Measurements from ENCODE around the gene GNA14. TPM values are rescaled to one million over a fixed set of nuclear protein-coding genes. Genes with fewer than 3 reads are reported as not detected.
"Not testable (repeated sequence)": the region's sequence is repeated elsewhere in the genome, so short reads cannot be mapped to it uniquely, and the experiment has no call there.

The GNA14 gene
- total and polyA plus RNA-seq, 5 donors from 2014 or later = not detected

DNA sequence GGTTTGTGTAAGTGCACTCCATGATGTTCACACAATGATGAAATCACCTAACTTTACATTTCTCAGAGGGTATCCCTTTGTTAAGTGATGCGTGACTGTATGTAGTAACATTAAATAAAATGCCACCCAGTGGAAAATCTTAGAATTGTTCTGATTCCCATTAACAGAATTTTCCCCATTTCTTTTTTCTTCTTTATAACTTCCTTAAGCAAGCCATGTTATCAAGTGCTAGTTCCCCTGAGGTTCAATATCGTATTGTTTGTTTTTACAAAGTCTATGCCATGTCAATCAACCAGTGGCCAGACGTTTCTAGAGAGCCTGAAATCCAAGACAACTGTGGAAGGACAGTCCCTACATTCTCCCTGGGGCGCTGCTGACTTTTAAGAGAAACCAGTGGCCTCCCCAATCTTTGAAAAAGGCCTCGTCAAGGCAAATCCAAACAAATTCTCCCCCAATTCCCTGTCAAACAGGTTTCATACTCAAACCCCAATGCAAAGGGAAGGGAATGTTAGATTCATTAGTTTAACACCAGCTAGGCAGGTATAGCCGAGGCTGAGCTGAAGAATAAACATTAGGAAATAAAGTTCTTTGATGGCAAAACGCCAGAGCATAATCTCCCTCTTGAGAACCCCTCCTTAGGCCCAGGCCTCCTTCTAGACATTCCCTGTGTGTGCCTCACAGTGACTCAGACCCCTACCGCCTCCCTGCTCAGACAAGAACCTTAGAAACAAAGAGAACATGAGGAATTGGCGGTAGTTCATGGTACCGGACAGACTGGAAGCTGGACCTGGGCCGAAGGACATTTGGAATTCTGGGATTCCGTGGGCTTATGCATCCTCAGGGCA lies 198.7 kb downstream of the GNA14 start:
- H3K36me3 Mint-ChIP-seq = no peaks in the 10 kb centered on the region
- H3K4me3 Mint-ChIP-seq = no peak overlapping the region
- H3K36me3 ChIP-seq (ENCODE audit: control insufficient read depth, insufficient read depth, low read length) = no peaks in the 10 kb centered on the region
- no peaks in the 10 kb centered on the region for H3K4me1 ChIP-seq (ENCODE audit: control insufficient read depth, insufficient read depth, low read length, poor library complexity, severe bottlenecking)
- H3K9me3 Mint-ChIP-seq = peaks cover 0 to 6% (median 0%) of the 10 kb centered on the region in 7 donors
- no peak for DNase-seq
- H3K9me3 ChIP-seq (ENCODE audit: control insufficient read depth in 2 of 2, low read length in 2 of 2) = peaks cover 0 to 5% of the 10 kb centered on the region in 2 experiments
- no peak overlapping the region for H3K27ac Mint-ChIP-seq
- H3K4me1 Mint-ChIP-seq = peaks cover 0 to 8% (median 4%) of the 10 kb centered on the region in 4 donors
- ATAC-seq (ENCODE audit: low read depth in 2 of 2) = no peak
- no peak overlapping the region for H3K27ac ChIP-seq (ENCODE audit: insufficient read depth, low read length, poor library complexity, severe bottlenecking)
- no peak overlapping the region for H3K4me3 ChIP-seq (ENCODE audit: low read depth, low read length)
- H3K27me3 ChIP-seq (ENCODE audit: control insufficient read depth, insufficient read depth, low read length) = peaks cover 3% of the 10 kb centered on the region
- H3K27me3 Mint-ChIP-seq = peaks cover 14% of the 10 kb centered on the region

DNA sequence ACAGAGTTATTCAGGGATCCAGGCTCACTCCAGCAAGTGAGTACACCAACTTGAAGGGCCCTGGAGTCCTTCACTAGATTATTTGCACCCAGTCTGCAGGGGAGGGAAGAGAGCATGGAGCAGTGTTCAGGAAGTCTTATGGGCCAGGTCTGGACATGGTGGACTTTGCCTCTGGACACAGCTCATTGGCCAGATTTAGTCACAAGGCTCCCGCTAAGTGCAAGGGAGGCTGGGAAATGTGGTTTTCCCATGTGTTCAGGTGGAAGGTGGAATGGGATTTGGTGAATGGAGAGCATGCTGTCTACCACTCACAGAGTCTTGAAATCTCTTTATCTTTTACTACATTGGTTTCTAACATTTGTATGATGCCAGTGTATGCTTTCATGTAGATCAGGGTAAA lies 200.5 kb downstream of the GNA14 start:
- H3K9me3 ChIP-seq (ENCODE audit: control insufficient read depth in 2 of 2, low read length in 2 of 2) = peaks cover 0 to 5% of the 10 kb centered on the region in 2 experiments
- no peak overlapping the region for H3K4me3 ChIP-seq (ENCODE audit: low read depth, low read length)
- ATAC-seq (ENCODE audit: low read depth in 2 of 2) (no peak), DNase-seq (no peak)
- Mint-ChIP-seq H3K4me3 (no peak overlapping the region), H3K36me3 (no peaks in the 10 kb centered on the region), H3K27me3 (peaks cover 18% of the 10 kb centered on the region), H3K4me1 (no peaks in the 10 kb centered on the region), H3K27ac (no peak overlapping the region), H3K9me3 (peaks cover 0 to 6% (median 0%) of the 10 kb centered on the region in 7 donors)
- no peak overlapping the region for H3K27ac ChIP-seq (ENCODE audit: insufficient read depth, low read length, poor library complexity, severe bottlenecking)
- H3K36me3 ChIP-seq (ENCODE audit: control insufficient read depth, insufficient read depth, low read length) = no peaks in the 10 kb centered on the region
- H3K4me1 ChIP-seq (ENCODE audit: control insufficient read depth, insufficient read depth, low read length, poor library complexity, severe bottlenecking) = no peaks in the 10 kb centered on the region
- H3K27me3 ChIP-seq (ENCODE audit: control insufficient read depth, insufficient read depth, low read length) = peaks cover 3% of the 10 kb centered on the region

DNA sequence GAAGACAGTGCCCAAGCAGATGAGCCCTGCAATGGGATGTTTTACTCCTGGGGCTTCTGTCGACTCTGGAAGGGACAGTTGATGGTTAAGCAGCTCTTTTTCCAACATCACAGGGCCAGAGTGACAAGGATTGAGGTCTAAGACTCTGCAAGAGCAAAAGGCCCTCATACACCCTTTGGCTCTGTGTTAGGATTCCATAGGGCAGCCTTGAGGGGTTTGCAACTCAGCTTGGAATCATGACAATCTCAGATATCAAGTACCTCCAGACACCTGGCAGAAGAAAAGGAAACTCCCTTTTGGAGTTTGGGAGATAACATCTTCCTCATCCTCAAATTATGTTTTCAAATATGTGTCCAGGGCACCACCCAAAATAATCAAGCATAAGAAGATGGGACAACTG lies 205.7 kb downstream of the GNA14 start:
- H3K27ac Mint-ChIP-seq = no peak overlapping the region
- H3K4me1 Mint-ChIP-seq = no peaks in the 10 kb centered on the region
- Histone ChIP-seq H3K27me3 (ENCODE audit: control insufficient read depth, insufficient read depth, low read length) (peaks cover 2% of the 10 kb centered on the region), H3K4me1 (ENCODE audit: control insufficient read depth, insufficient read depth, low read length, poor library complexity, severe bottlenecking) (no peaks in the 10 kb centered on the region), H3K27ac (ENCODE audit: insufficient read depth, low read length, poor library complexity, severe bottlenecking) (no peak overlapping the region), H3K4me3 (ENCODE audit: low read depth, low read length) (no peak overlapping the region), H3K9me3 (ENCODE audit: control insufficient read depth in 2 of 2, low read length in 2 of 2) (peaks cover 0 to 3% of the 10 kb centered on the region in 2 experiments), H3K36me3 (ENCODE audit: control insufficient read depth, insufficient read depth, low read length) (no peaks in the 10 kb centered on the region)
- no peak overlapping the region for H3K4me3 Mint-ChIP-seq
- H3K27me3 Mint-ChIP-seq = peaks cover 16% of the 10 kb centered on the region
- H3K9me3 Mint-ChIP-seq = peaks cover 0 to under 1% (median 0%) of the 10 kb centered on the region in 7 donors
- no peak for DNase-seq
- H3K36me3 Mint-ChIP-seq = no peaks in the 10 kb centered on the region
- ATAC-seq (ENCODE audit: low read depth in 2 of 2) = no peak

DNA sequence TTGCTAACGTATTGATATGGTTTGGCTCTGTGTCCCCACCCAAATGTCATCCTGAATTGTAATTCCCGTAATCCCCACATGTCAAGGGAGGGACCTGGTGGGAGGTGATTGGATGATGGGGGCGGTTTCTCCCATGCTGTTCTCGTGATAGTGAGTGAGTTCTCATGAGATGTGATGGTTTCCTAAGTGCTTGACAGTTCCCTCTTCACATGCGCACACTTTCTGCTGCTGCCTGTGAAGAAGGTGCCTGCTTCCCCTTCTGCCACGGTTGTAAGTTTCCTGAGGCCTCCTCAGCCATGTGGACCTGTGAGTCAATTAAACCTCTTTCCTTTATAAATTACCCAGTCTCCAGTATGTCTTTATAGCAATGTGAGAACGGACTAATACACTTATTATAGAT lies 207.0 kb downstream of the GNA14 start:
- H3K36me3 Mint-ChIP-seq; DNase-seq; H3K27ac ChIP-seq (ENCODE audit: insufficient read depth, low read length, poor library complexity, severe bottlenecking); H3K4me3 ChIP-seq (ENCODE audit: low read depth, low read length); ATAC-seq (ENCODE audit: low read depth in 2 of 2); H3K27me3 ChIP-seq (ENCODE audit: control insufficient read depth, insufficient read depth, low read length); H3K4me1 ChIP-seq (ENCODE audit: control insufficient read depth, insufficient read depth, low read length, poor library complexity, severe bottlenecking); H3K4me1 Mint-ChIP-seq; H3K9me3 ChIP-seq (ENCODE audit: control insufficient read depth in 2 of 2, low read length in 2 of 2); H3K27ac Mint-ChIP-seq; H3K36me3 ChIP-seq (ENCODE audit: control insufficient read depth, insufficient read depth, low read length); H3K4me3 Mint-ChIP-seq; H3K9me3 Mint-ChIP-seq: not testable (repeated sequence)
- peaks cover 10% of the 10 kb centered on the region for H3K27me3 Mint-ChIP-seq

DNA sequence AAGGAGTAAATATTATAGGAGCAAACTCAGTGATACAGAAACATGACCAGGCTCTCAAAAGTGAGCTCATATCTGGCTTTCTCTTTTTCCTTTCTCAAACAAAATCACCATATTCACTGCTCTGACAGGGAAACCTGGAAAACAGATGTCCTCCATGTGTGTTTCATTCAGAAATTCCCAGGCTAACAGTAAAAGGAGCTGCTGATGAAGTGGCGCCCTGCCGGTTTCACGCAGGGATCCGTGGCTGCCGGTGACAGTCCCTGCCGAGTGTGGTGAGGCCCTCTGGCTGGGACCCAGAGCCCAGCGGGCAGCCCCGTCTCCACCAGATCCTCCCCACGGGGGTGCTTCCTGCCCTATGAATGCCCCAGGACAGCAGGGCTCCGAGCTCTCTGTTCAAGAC lies 208.1 kb downstream of the GNA14 start:
- DNase-seq = no peak
- H3K9me3 Mint-ChIP-seq = no peaks in the 10 kb centered on the region
- H3K4me1 Mint-ChIP-seq = no peaks in the 10 kb centered on the region
- no peak overlapping the region for H3K4me3 Mint-ChIP-seq
- Histone ChIP-seq H3K9me3 (ENCODE audit: control insufficient read depth in 2 of 2, low read length in 2 of 2) (no peaks in the 10 kb centered on the region), H3K27ac (ENCODE audit: insufficient read depth, low read length, poor library complexity, severe bottlenecking) (no peak overlapping the region), H3K36me3 (ENCODE audit: control insufficient read depth, insufficient read depth, low read length) (no peaks in the 10 kb centered on the region), H3K4me1 (ENCODE audit: control insufficient read depth, insufficient read depth, low read length, poor library complexity, severe bottlenecking) (no peaks in the 10 kb centered on the region), H3K27me3 (ENCODE audit: control insufficient read depth, insufficient read depth, low read length) (peaks cover 2% of the 10 kb centered on the region), H3K4me3 (ENCODE audit: low read depth, low read length) (no peak overlapping the region)
- ATAC-seq (ENCODE audit: low read depth in 2 of 2) = no peak
- no peak overlapping the region for H3K27ac Mint-ChIP-seq
- no peaks in the 10 kb centered on the region for H3K36me3 Mint-ChIP-seq
- peaks cover 10% of the 10 kb centered on the region for H3K27me3 Mint-ChIP-seq

DNA sequence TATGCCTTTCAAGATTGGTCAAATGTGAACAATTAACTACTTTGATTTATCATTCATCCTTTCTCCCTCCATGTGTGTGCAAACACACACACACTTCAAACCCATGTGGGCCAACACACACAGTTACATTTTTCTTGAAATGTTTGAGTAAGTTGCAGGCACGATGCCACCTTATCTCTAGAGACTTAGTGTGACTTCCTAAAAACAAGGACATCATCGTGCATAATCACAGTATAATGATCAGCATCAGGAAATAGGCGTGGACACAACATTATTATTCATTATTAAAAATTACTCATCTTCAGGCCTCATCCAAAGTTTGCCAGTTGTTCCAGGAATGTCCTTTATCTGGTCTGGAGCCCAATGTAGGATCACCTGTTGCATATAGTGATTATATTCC lies 209.5 kb downstream of the GNA14 start:
- Mint-ChIP-seq H3K27ac (no peak overlapping the region), H3K9me3 (no peaks in the 10 kb centered on the region), H3K4me1 (peaks cover 3 to 4% (median 3%) of the 10 kb centered on the region in 4 donors), H3K36me3 (no peaks in the 10 kb centered on the region), H3K4me3 (no peak overlapping the region), H3K27me3 (peaks cover 5% of the 10 kb centered on the region)
- no peak for DNase-seq
- Histone ChIP-seq H3K36me3 (ENCODE audit: control insufficient read depth, insufficient read depth, low read length) (no peaks in the 10 kb centered on the region), H3K9me3 (ENCODE audit: control insufficient read depth in 2 of 2, low read length in 2 of 2) (no peaks in the 10 kb centered on the region), H3K27ac (ENCODE audit: insufficient read depth, low read length, poor library complexity, severe bottlenecking) (no peak overlapping the region), H3K27me3 (ENCODE audit: control insufficient read depth, insufficient read depth, low read length) (peaks cover 2% of the 10 kb centered on the region), H3K4me3 (ENCODE audit: low read depth, low read length) (no peak overlapping the region), H3K4me1 (ENCODE audit: control insufficient read depth, insufficient read depth, low read length, poor library complexity, severe bottlenecking) (no peaks in the 10 kb centered on the region)
- ATAC-seq (ENCODE audit: low read depth in 2 of 2) = no peak

DNA sequence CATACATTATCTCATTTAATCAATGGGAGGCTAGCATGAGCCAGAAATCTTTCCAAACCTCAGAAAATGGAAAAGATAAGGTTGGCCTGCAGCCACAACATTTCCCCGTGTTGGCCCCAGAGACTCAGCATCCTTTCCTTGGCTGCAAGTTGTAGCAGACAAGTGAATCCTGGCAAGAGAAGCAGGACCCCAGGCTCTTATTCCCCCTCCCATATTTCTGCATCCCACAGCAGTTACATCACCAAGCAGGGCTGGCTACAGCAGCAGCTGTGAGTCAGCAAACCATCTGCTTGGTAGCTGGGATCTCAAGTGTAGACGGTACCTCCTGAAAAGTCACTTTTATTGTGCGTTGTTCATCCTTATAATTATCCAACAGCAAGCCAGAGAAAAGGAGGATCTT lies 212.4 kb downstream of the GNA14 start:
- Histone ChIP-seq H3K36me3 (ENCODE audit: control insufficient read depth, insufficient read depth, low read length) (no peaks in the 10 kb centered on the region), H3K27ac (ENCODE audit: insufficient read depth, low read length, poor library complexity, severe bottlenecking) (no peak overlapping the region), H3K27me3 (ENCODE audit: control insufficient read depth, insufficient read depth, low read length) (peaks cover 2% of the 10 kb centered on the region), H3K9me3 (ENCODE audit: control insufficient read depth in 2 of 2, low read length in 2 of 2) (no peaks in the 10 kb centered on the region), H3K4me1 (ENCODE audit: control insufficient read depth, insufficient read depth, low read length, poor library complexity, severe bottlenecking) (no peaks in the 10 kb centered on the region), H3K4me3 (ENCODE audit: low read depth, low read length) (no peak overlapping the region)
- no peak overlapping the region for H3K4me3 Mint-ChIP-seq
- H3K4me1 Mint-ChIP-seq = peaks cover 3 to 6% (median 4%) of the 10 kb centered on the region in 4 donors
- H3K9me3 Mint-ChIP-seq = no peaks in the 10 kb centered on the region
- ATAC-seq (ENCODE audit: low read depth in 2 of 2) (no peak), DNase-seq (no peak)
- no peaks in the 10 kb centered on the region for H3K36me3 Mint-ChIP-seq
- H3K27ac Mint-ChIP-seq = no peak overlapping the region
- H3K27me3 Mint-ChIP-seq = peaks cover 5% of the 10 kb centered on the region

DNA sequence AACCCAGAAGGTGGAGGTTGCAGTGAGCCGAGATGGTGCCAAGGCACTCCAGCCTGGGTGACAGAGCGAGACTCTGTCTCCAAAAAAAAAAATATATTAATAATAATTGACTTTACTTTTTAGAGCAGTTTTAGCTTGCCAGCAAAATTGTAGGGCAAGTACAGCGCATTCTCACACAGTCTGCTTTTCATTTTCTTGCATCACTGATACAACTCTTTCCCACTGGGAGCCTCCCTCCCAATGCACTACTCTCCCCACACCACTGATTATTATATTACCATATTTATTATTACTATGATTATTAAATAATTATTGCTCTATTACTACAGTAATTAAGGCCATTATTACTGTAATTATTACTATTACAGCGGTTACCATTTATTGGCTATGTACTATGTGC lies 212.8 kb downstream of the GNA14 start:
- Mint-ChIP-seq H3K9me3 (no peaks in the 10 kb centered on the region), H3K36me3 (no peaks in the 10 kb centered on the region), H3K27me3 (peaks cover 5% of the 10 kb centered on the region), H3K4me1 (peaks cover 3 to 6% (median 4%) of the 10 kb centered on the region in 4 donors), H3K4me3 (no peak overlapping the region), H3K27ac (no peak overlapping the region)
- H3K9me3 ChIP-seq (ENCODE audit: control insufficient read depth in 2 of 2, low read length in 2 of 2) = no peaks in the 10 kb centered on the region
- H3K36me3 ChIP-seq (ENCODE audit: control insufficient read depth, insufficient read depth, low read length) = no peaks in the 10 kb centered on the region
- peaks cover 2% of the 10 kb centered on the region for H3K27me3 ChIP-seq (ENCODE audit: control insufficient read depth, insufficient read depth, low read length)
- no peak overlapping the region for H3K27ac ChIP-seq (ENCODE audit: insufficient read depth, low read length, poor library complexity, severe bottlenecking)
- DNase-seq (no peak), ATAC-seq (ENCODE audit: low read depth in 2 of 2) (no peak)
- no peaks in the 10 kb centered on the region for H3K4me1 ChIP-seq (ENCODE audit: control insufficient read depth, insufficient read depth, low read length, poor library complexity, severe bottlenecking)
- H3K4me3 ChIP-seq (ENCODE audit: low read depth, low read length) = no peak overlapping the region
